Measurements from ENCODE around the gene CCDC34. TPM values are rescaled to one million over a fixed set of nuclear protein-coding genes. Genes with fewer than 3 reads are reported as not detected.

The CCDC34 gene
- total RNA-seq = 10.1 and 12.7 TPM in 2 replicates

- Mint-ChIP-seq H3K9me3 (no peaks in the 10 kb centered on the region), H3K4me1 (peaks cover 21% of the 10 kb centered on the region)
Measured at GRCh38 chr11:27362749-27363575, at the start of gene CCDC34. Gene CCDC34, minus strand, starts transcription at chr11:27363215. Its CDS starts 21 bp downstream, at chr11:27363194.

GRCh38 chr11:27412192-27412691 lies 49.2 kb upstream of the CCDC34 start:
- Mint-ChIP-seq H3K27ac (no peak overlapping the region), H3K36me3 (ENCODE audit: low read depth) (no peaks in the 10 kb centered on the region), H3K27me3 (no peaks in the 10 kb centered on the region), H3K9me3 (no peaks in the 10 kb centered on the region), H3K4me1 (no peaks in the 10 kb centered on the region), H3K4me3 (no peak overlapping the region)
- intact Hi-C loops (cut with micrococcal nuclease) = no loop called here
- DNase-seq = no peak

More at GRCh38 chr11:27362749-27363575, at the start of gene CCDC34:
- H3K27me3 Mint-ChIP-seq = peaks cover 2% of the 10 kb centered on the region
- peak; percentile 97 for DNase-seq
- peak within 1 kb of the TSS; percentile 97 for H3K4me3 Mint-ChIP-seq
- intact Hi-C loops (cut with micrococcal nuclease) = loop anchor here (1.0 to 10.0 kb wide), 3 partner anchors 44 to 742 kb away; partner anchors contain the start of genes KIF18A, LIN7C and METTL15
- H3K36me3 Mint-ChIP-seq (ENCODE audit: low read depth) = no peaks in the 10 kb centered on the region
- H3K27ac Mint-ChIP-seq = peak within 1 kb of the TSS; percentile 92

- Mint-ChIP-seq H3K4me3 (no peak overlapping the region), H3K9me3 (no peaks in the 10 kb centered on the region), H3K27ac (no peak overlapping the region), H3K4me1 (no peaks in the 10 kb centered on the region), H3K27me3 (no peaks in the 10 kb centered on the region), H3K36me3 (ENCODE audit: low read depth) (no peaks in the 10 kb centered on the region)
- intact Hi-C loops (cut with micrococcal nuclease) = no loop called here
- no peak for DNase-seq
Measured at GRCh38 chr11:27411328-27411727, 48.3 kb upstream of the CCDC34 start.

- H3K4me3 Mint-ChIP-seq = no peak overlapping the region
- H3K4me1 Mint-ChIP-seq = no peaks in the 10 kb centered on the region
- no peak for DNase-seq
- intact Hi-C loops (cut with micrococcal nuclease) = no loop called here
- H3K36me3 Mint-ChIP-seq (ENCODE audit: low read depth) = no peaks in the 10 kb centered on the region
- H3K9me3 Mint-ChIP-seq = no peaks in the 10 kb centered on the region
- H3K27me3 Mint-ChIP-seq = no peaks in the 10 kb centered on the region
- no peak overlapping the region for H3K27ac Mint-ChIP-seq
Measured at GRCh38 chr11:27410272-27410671, 47.3 kb upstream of the CCDC34 start.

- no peak for DNase-seq
- Mint-ChIP-seq H3K27ac (no peak overlapping the region), H3K4me3 (no peak overlapping the region), H3K4me1 (no peaks in the 10 kb centered on the region), H3K36me3 (ENCODE audit: low read depth) (no peaks in the 10 kb centered on the region), H3K9me3 (no peaks in the 10 kb centered on the region), H3K27me3 (no peaks in the 10 kb centered on the region)
- intact Hi-C loops (cut with micrococcal nuclease) = no loop called here
Measured at GRCh38 chr11:27409742-27410141, 46.7 kb upstream of the CCDC34 start.

GRCh38 chr11:27409049-27409448 lies 46.0 kb upstream of the CCDC34 start:
- no peak for DNase-seq
- Mint-ChIP-seq H3K4me3 (no peak overlapping the region), H3K9me3 (no peaks in the 10 kb centered on the region), H3K4me1 (no peaks in the 10 kb centered on the region), H3K36me3 (ENCODE audit: low read depth) (no peaks in the 10 kb centered on the region), H3K27me3 (no peaks in the 10 kb centered on the region), H3K27ac (no peak overlapping the region)
- intact Hi-C loops (cut with micrococcal nuclease) = no loop called here

GRCh38 chr11:27408246-27408800 lies 45.3 kb upstream of the CCDC34 start:
- no peaks in the 10 kb centered on the region for H3K27me3 Mint-ChIP-seq
- no peak overlapping the region for H3K4me3 Mint-ChIP-seq
- no peak overlapping the region for H3K27ac Mint-ChIP-seq
- no peaks in the 10 kb centered on the region for H3K9me3 Mint-ChIP-seq
- intact Hi-C loops (cut with micrococcal nuclease) = no loop called here
- H3K36me3 Mint-ChIP-seq (ENCODE audit: low read depth) = no peaks in the 10 kb centered on the region
- DNase-seq = no peak
- no peaks in the 10 kb centered on the region for H3K4me1 Mint-ChIP-seq

- Mint-ChIP-seq H3K27me3 (no peaks in the 10 kb centered on the region), H3K4me3 (no peak overlapping the region), H3K27ac (no peak overlapping the region), H3K36me3 (ENCODE audit: low read depth) (no peaks in the 10 kb centered on the region), H3K9me3 (no peaks in the 10 kb centered on the region), H3K4me1 (no peaks in the 10 kb centered on the region)
- DNase-seq = no peak
- intact Hi-C loops (cut with micrococcal nuclease) = no loop called here
Measured at GRCh38 chr11:27406498-27407354, 43.7 kb upstream of the CCDC34 start.

- Mint-ChIP-seq H3K4me3 (no peak overlapping the region), H3K36me3 (ENCODE audit: low read depth) (no peaks in the 10 kb centered on the region), H3K4me1 (no peaks in the 10 kb centered on the region), H3K9me3 (no peaks in the 10 kb centered on the region), H3K27ac (no peak overlapping the region), H3K27me3 (no peaks in the 10 kb centered on the region)
- intact Hi-C loops (cut with micrococcal nuclease) = no loop called here
- DNase-seq = no peak
Measured at GRCh38 chr11:27405134-27405533, 42.1 kb upstream of the CCDC34 start.

GRCh38 chr11:27404427-27404826 lies 41.4 kb upstream of the CCDC34 start:
- Mint-ChIP-seq H3K36me3 (ENCODE audit: low read depth) (no peaks in the 10 kb centered on the region), H3K27me3 (no peaks in the 10 kb centered on the region), H3K4me1 (no peaks in the 10 kb centered on the region), H3K9me3 (no peaks in the 10 kb centered on the region), H3K4me3 (no peak overlapping the region), H3K27ac (no peak overlapping the region)
- intact Hi-C loops (cut with micrococcal nuclease) = no loop called here
- no peak for DNase-seq

GRCh38 chr11:27403195-27403594 lies 40.2 kb upstream of the CCDC34 start:
- H3K4me1 Mint-ChIP-seq = no peaks in the 10 kb centered on the region
- no peaks in the 10 kb centered on the region for H3K27me3 Mint-ChIP-seq
- H3K4me3 Mint-ChIP-seq = no peak overlapping the region
- no peak for DNase-seq
- intact Hi-C loops (cut with micrococcal nuclease) = no loop called here
- H3K9me3 Mint-ChIP-seq = no peaks in the 10 kb centered on the region
- no peak overlapping the region for H3K27ac Mint-ChIP-seq
- H3K36me3 Mint-ChIP-seq (ENCODE audit: low read depth) = no peaks in the 10 kb centered on the region

GRCh38 chr11:27402450-27402849 lies 39.4 kb upstream of the CCDC34 start:
- intact Hi-C loops (cut with micrococcal nuclease) = no loop called here

GRCh38 chr11:27401833-27402316 lies 38.9 kb upstream of the CCDC34 start:
- Mint-ChIP-seq H3K36me3 (ENCODE audit: low read depth) (no peaks in the 10 kb centered on the region), H3K27me3 (peaks cover 2% of the 10 kb centered on the region), H3K4me3 (no peak overlapping the region), H3K27ac (no peak overlapping the region), H3K4me1 (no peaks in the 10 kb centered on the region), H3K9me3 (no peaks in the 10 kb centered on the region)
- DNase-seq = no peak
- intact Hi-C loops (cut with micrococcal nuclease) = no loop called here

More at GRCh38 chr11:27402450-27402849, 39.4 kb upstream of the CCDC34 start:
- Mint-ChIP-seq H3K4me3 (no peak overlapping the region), H3K4me1 (no peaks in the 10 kb centered on the region), H3K36me3 (ENCODE audit: low read depth) (no peaks in the 10 kb centered on the region), H3K27ac (no peak overlapping the region), H3K27me3 (no peaks in the 10 kb centered on the region), H3K9me3 (no peaks in the 10 kb centered on the region)
- no peak for DNase-seq

Data from activated CD4-positive, alpha-beta T cell treated with anti-CD3 and anti-CD28 coated beads, Interleukin-2, amount 10 ng/mL, durations not matched to agents 24 days and 14 days (primary cell).